ENCODE data around the gene SMARCA5. TPM values are rescaled to one million over a fixed set of nuclear protein-coding genes. Genes with fewer than 3 reads are reported as not detected.
"Not testable (repeated sequence)": the region's sequence is repeated elsewhere in the genome, so short reads cannot be mapped to it uniquely, and the experiment has no call there.

SMARCA5 gene
- polyA plus RNA-seq (ENCODE audit: insufficient read length in 12 of 12) = 10 to 100 TPM in 11 of 12 donors, not detected in 1; 45.6 to 69.6 (median 58.1) TPM
- long read RNA-seq, donor 1, full-length matches to known transcripts = 2 of 24 reads
- long read RNA-seq, donor 1, partial matches to known transcripts = 22 of 24 reads
- long read RNA-seq, donor 1, other reads (novel, unspliced or antisense) = 0 of 24 reads
- long read RNA-seq, donor 2, full-length matches to known transcripts = 5 of 5 reads
- long read RNA-seq, donor 2, partial matches to known transcripts = 0 of 5 reads
- long read RNA-seq, donor 2, other reads (novel, unspliced or antisense) = 0 of 5 reads
- long read RNA-seq, donor 3, full-length matches to known transcripts = 2 of 2 reads
- long read RNA-seq, donor 3, partial matches to known transcripts = 0 of 2 reads
- long read RNA-seq, donor 3, other reads (novel, unspliced or antisense) = 0 of 2 reads
- long read RNA-seq, donor 4, full-length matches to known transcripts = 1 of 1 reads
- long read RNA-seq, donor 4, partial matches to known transcripts = 0 of 1 reads
- long read RNA-seq, donor 4, other reads (novel, unspliced or antisense) = 0 of 1 reads
- long read RNA-seq, donor 5, full-length matches to known transcripts = 6 of 14 reads
- long read RNA-seq, donor 5, partial matches to known transcripts = 8 of 14 reads
- long read RNA-seq, donor 5, other reads (novel, unspliced or antisense) = 0 of 14 reads
- long read RNA-seq, donor 6, full-length matches to known transcripts = 1 of 1 reads
- long read RNA-seq, donor 6, partial matches to known transcripts = 0 of 1 reads
- long read RNA-seq, donor 6, other reads (novel, unspliced or antisense) = 0 of 1 reads
- long read RNA-seq, donor 7, full-length matches to known transcripts = 1 of 1 reads
- long read RNA-seq, donor 7, partial matches to known transcripts = 0 of 1 reads
- long read RNA-seq, donor 7, other reads (novel, unspliced or antisense) = 0 of 1 reads
- long read RNA-seq, donor 8, full-length matches to known transcripts = 4 of 15 reads
- long read RNA-seq, donor 8, partial matches to known transcripts = 11 of 15 reads
- long read RNA-seq, donor 8, other reads (novel, unspliced or antisense) = 0 of 15 reads
- long read RNA-seq, donor 9, full-length matches to known transcripts = 1 of 1 reads
- long read RNA-seq, donor 9, partial matches to known transcripts = 0 of 1 reads
- long read RNA-seq, donor 9, other reads (novel, unspliced or antisense) = 0 of 1 reads
- long read RNA-seq, donor 10, full-length matches to known transcripts = 6 of 11 reads
- long read RNA-seq, donor 10, partial matches to known transcripts = 5 of 11 reads
- long read RNA-seq, donor 10, other reads (novel, unspliced or antisense) = 0 of 11 reads
- long read RNA-seq, donor 11, full-length matches to known transcripts = 6 of 32 reads
- long read RNA-seq, donor 11, partial matches to known transcripts = 26 of 32 reads
- long read RNA-seq, donor 11, other reads (novel, unspliced or antisense) = 0 of 32 reads

GRCh38 chr4:143513314-143514168 is at the start of gene SMARCA5:
Gene SMARCA5, plus strand, starts transcription at chr4:143513702. Its CDS starts 223 bp downstream, at chr4:143513925.
- peak; percentile 99 for DNase-seq

GRCh38 chr4:143473334-143474126 is 40.0 kb upstream of the SMARCA5 start:
- DNase-seq = no peak

GRCh38 chr4:143477487-143477886 is 36.0 kb upstream of the SMARCA5 start:
- no peak for DNase-seq

- no peak for DNase-seq
Observed at GRCh38 chr4:143481361-143481760, 32.1 kb upstream of the SMARCA5 start.

GRCh38 chr4:143482840-143483239 is 30.7 kb upstream of the SMARCA5 start:
- peak; percentile 49 for DNase-seq

- DNase-seq = no peak
Observed at GRCh38 chr4:143486314-143486713, 27.2 kb upstream of the SMARCA5 start.

GRCh38 chr4:143488687-143489086 is 24.8 kb upstream of the SMARCA5 start:
- no peak for DNase-seq

- no peak for DNase-seq
Observed at GRCh38 chr4:143489106-143489505, 24.4 kb upstream of the SMARCA5 start.

- DNase-seq = no peak
Observed at GRCh38 chr4:143498021-143498420, 15.5 kb upstream of the SMARCA5 start.

GRCh38 chr4:143502231-143502630 is 11.3 kb upstream of the SMARCA5 start:
- DNase-seq = no peak

GRCh38 chr4:143506031-143506430 is 7.5 kb upstream of the SMARCA5 start:
- no peak for DNase-seq

- no peak for DNase-seq
Observed at GRCh38 chr4:143511906-143512305, 1.6 kb upstream of the SMARCA5 start.

GRCh38 chr4:143512978-143513313 is 556 bp upstream of the SMARCA5 start:
- DNase-seq = no peak

- DNase-seq = no peak
Observed at GRCh38 chr4:143514169-143514495, 630 bp downstream of the SMARCA5 start.

GRCh38 chr4:143514497-143514896 is 995 bp downstream of the SMARCA5 start:
- peak; percentile 72 for DNase-seq

- DNase-seq = no peak
Observed at GRCh38 chr4:143514901-143515300, 1.4 kb downstream of the SMARCA5 start.

GRCh38 chr4:143515905-143516304 is 2.4 kb downstream of the SMARCA5 start:
- no peak for DNase-seq

- DNase-seq = no peak
Observed at GRCh38 chr4:143517764-143518163, 4.3 kb downstream of the SMARCA5 start.

- DNase-seq = no peak
Observed at GRCh38 chr4:143524211-143524610, 10.7 kb downstream of the SMARCA5 start.

GRCh38 chr4:143528046-143528445 is 14.5 kb downstream of the SMARCA5 start:
- not testable (repeated sequence) for DNase-seq
